Amygdala (tissue), 56 donors: ENCODE results near the gene COQ9.
"Not testable (repeated sequence)": the region's sequence is repeated elsewhere in the genome, so short reads cannot be mapped to it uniquely, and the experiment has no call there.

Experiments used
- DNase-seq, 56 donors: peaks; one replicate each; lab custom pipeline; 2025; lab: John Stamatoyannopoulos, UW

Gene COQ9, protein sequence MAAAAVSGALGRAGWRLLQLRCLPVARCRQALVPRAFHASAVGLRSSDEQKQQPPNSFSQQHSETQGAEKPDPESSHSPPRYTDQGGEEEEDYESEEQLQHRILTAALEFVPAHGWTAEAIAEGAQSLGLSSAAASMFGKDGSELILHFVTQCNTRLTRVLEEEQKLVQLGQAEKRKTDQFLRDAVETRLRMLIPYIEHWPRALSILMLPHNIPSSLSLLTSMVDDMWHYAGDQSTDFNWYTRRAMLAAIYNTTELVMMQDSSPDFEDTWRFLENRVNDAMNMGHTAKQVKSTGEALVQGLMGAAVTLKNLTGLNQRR

DNA sequence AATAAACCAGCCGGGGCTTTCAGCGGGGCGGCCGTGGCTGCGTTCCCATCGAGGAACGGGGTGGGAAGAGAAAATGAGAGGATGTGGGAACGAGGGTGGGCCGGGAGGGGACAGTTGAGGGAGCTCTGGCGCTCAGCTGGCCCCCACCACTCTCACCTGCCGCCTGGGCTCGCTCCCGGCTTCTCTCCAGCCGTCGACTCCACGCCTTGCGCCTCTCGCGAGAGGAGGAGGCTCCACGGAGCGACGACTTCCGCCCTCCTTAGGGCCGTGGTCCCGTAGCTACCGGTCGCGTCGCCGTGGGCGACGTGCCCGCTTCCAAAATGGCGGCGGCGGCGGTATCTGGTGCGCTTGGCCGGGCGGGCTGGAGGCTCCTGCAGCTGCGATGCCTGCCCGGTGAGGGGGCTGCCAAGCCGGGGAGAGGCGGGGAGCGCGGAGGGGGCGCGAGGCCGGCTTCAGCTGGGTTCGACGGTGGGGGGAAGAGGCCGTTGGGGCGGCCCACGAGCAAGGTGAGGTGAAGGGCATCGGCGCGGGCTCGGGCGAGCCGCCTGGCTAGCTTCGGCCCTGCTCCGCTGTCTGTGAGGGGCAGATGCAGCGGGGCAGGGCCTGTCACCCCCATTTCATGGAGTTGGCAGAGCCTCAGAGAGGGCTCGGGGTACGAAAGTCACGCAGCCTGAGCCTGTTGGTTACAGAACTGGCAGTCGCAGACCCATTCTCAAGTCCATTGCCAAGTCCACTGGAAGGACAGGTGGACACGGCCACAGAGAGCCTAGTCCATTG is at the start of gene COQ9, which contains the start of gene CIAPIN1:
COQ9 (plus strand) TSS at position 294 of the 777 bp plus-strand sequence; CDS start at position 321, 27 bp downstream.
CIAPIN1 (minus strand) TSS at position 200 of the 777 bp plus-strand sequence. CDS start 6,457 bp downstream, outside the sequence.
- peak in 55 of 56 donors; percentile 23 to 92 (median 76) for DNase-seq

DNA sequence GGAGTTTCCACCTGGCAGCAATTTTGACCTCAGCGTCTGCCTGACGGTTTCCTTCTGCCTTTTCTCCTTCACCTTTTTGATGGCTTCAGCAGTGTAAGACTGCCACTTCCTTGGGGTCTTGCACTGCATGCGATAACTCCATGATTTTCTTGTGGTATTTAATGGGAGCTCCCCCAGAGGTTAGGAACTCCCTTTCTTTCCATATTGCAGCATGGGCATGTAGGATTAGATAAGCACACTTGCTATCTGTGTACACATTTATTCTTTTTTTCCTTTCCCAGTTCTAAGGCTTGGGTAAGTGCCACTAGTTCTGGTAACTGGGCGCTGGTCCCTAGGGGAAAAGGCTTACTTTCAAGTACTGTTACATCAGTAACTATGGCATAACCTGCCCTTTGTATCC is 49.8 kb upstream of the COQ9 start:
- not testable (repeated sequence) for DNase-seq

DNA sequence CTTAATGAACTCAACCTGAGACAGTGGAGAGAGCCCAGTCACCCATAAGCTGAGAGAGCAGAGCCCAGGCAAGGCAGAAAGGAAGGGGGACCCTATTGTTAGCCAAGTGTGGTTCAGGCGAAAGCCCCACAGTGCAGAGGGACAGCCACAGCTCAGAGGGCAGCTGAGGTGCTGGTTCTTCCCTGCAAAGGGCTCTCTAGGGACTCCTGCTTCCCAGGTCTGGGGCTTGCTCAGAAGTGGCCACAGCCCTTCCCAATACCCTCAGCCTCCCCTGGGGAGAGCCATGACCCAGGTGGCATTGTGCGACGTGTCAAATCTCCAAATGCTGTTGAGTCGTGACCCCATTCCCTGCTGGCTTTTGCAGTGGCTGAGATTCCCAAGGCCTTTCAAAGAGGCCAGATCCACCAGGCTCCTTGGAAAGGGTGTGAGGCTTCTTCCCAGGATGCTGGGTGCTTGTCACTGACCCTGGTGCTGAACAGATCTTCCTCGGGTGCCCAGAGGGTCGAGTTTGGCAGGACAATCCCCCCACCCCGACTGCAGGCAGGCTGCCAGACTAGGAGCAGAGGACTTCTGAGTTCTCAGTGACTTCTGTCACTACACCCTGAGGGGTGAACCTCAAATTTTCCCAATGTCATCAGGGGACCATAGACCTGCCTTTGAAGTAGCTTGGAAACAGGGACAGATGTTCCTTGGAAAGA is 45.2 kb upstream of the COQ9 start:
- DNase-seq: no peak

DNA sequence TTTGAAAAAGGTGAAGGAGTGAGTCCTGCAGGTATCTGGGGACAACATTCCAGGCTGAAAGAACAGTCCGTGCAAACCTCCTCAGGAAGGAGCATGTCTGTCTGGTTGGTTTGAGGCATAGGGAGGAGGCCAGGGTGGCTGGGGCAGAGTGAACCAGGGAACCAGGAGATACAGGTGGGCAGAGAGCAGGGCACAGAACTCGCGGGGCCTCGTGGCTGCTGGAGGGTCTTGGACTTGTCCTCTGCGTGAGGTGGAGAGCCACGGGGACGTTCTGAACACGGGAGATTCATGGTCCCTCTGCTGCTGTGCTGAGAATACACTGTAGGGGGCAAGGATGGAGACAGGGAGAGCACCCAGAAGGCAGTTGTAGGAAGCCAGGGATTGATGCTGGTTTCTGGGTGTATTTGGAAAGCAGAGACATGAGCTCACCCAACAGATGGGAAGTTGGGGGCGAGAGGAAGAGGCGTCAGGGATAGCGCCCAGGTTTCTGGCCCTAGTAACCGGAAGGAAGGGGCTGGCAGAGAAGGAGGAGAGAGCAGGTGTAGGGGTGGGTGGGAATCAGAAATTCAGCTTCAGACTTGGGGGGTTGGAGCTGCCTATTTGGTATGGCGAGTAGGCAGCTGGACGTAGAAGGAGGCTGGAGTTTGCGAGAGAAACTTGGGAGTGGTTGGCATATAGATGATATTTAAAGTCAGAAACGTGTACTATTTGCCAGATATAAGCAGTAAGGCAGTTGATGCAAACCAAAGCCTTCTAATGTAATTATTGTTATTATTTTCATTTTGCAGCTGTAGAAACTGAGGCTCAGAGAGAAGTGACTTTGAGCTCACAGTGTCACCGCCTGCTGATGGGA is 43.1 kb upstream of the COQ9 start, which contains the start of gene CCL17:
CCL17 (plus strand) TSS at position 803 of the 853 bp plus-strand sequence. CDS start 9,166 bp downstream, outside the sequence.
- peak in 6 of 56 donors; percentile 16 to 65 (median 28) for DNase-seq

DNA sequence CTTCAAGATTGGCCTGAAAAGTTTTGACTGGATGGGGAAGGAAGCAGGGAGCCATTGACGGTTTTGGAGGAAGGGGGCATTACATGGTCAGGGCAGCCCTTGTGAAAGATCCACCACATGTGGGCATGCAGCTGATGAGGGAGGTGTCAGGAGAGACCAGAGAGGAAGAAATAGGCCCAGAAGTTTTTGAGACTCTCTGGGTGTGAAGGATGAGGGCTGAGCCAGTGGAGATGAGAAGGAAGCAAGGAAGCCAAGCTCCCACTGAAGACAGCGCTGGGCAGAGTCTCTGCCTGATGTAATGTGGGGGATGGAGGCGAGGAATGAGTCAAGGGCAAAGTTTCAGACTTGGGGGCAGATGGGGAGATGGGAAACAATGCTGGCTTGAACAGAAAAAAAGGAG is 42.2 kb upstream of the COQ9 start:
- no peak for DNase-seq

DNA sequence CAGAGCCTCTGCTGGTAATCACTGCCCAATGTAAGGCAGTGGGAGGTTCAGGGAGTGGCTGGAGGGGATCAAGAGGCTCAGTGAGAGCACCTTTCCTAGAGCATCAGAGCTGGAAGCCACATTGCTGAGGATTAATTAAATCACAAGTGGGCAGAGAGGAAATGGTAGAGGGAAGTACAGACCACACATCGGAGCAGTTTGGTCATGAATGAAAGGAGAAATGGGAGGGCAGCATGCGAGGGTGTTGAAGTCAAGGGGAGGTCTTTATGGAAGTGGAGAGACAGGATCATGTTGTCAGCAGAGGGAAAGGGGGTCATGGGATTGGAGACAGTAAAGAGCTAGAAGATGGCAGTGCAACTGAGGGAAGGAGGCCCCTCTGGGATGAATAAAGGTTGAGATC is 40.4 kb upstream of the COQ9 start:
- DNase-seq: peak in 1 of 56 donors; percentile 11

DNA sequence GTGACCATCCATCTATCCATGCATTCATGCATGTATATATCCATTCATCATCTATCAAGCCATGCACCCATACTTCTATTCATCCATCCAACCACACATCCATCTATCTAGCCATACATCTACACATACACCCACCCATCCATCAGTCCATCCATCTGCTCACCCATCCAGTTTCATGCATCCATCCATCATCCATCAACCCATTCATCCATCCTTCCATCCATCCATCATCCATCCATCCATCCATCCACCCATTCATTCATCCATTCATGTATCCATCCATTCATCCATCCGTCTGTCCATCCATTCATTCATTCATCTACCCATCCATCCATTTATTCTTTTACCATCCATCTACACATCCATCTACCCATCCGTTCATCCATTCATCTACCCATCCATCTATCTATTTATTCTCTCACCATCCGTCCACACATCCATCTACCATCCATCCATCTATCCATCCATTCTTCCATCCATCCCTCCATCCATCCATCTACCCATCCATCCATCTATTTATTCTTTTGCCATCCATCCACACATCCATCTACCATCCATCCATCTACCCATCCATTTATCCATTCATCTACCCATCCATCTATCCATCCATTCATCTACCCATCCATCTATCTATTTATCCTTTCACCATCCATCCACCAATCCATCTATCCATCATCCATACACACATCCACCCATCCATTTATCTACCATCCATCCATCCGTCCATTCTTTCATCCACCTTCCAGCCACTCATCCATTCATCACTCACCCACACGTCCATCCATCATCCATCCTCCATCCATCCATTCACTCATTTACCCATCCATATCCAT is 39.5 kb upstream of the COQ9 start:
- no peak for DNase-seq

DNA sequence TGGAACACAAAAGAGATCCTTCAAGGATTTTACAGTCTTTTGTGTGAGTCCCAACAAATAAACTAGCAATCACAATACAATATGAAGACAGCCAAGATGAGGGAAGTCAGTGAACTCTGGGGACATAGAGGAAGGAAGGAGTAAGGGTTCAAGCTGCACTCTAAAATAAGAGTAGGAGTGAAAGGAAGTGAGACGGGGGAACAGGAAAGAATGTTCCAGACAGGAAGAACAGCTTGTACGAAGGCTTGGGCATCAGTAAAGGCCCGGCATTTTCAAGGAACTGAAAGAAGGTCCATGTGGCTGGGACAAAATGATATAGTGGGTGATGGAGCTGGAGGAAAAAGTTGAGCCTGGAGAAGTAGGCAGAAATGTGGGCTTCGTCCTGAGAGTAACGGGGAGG is 38.2 kb upstream of the COQ9 start:
- peak in 1 of 56 donors; percentile 29 for DNase-seq

DNA sequence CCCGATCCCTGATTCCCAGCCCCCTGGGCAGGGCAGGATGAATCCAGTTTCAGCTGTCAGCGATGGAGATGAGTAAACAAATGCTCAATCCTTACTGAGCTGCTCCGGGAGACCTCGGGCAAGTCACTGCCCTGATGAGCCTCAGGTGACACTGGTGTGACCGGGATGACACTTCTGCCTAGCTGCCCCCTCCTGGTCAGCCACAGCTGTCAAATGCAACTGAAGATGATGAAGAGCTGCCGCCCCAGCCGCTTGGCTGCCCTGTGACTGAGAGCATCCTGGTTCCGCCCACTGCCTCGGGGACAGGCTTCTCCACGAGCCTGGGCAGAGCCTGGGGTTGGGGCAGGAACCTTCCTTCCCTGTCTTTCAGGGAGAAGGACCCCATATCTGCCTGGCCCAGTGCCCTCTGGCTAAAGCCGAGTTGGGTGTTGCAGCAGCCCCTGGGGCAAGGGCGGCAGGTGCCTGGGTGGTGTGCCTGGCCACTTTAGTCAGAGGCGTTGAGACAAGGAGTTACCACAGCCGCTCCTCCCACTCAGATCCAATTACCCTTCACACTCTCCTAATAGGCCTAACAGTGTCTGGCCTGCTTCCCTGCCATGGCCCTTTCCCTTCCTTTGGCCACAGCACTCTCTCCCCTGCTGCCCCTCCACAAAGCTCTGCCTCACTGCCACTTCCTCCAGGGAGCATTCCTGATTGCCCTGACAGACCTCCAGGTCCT is 37.2 kb upstream of the COQ9 start:
- no peak for DNase-seq

DNA sequence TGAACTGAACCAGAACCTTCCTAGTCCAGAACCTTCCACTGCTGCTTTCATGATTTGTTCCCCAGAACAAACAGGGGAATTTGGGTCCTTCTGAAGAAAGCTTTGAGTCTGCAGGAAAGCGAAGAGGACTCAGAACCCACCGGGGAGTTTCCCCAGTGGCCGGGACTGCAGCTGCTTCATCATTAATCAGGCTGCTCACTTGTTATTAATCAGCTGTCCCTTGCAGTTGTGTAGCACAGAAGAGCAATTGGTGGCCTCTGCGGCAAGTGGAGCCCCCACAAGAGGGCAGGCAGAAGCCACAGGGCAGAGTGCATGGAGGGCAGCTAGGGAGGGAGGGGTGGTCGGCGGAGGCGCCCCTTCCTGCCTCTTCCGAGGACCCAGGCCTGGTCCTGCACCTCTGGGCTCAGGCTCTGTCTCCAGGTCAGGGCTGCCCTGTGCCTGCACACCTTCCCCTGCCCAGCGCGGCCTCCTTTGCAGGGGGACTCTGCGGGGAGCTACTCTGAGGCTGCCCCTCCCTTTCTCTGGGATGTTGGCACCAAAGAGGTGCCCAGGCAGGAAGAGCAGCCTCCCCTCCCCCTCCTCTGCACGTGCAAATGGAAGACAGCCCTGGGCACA is 35.8 kb upstream of the COQ9 start:
- DNase-seq: no peak

DNA sequence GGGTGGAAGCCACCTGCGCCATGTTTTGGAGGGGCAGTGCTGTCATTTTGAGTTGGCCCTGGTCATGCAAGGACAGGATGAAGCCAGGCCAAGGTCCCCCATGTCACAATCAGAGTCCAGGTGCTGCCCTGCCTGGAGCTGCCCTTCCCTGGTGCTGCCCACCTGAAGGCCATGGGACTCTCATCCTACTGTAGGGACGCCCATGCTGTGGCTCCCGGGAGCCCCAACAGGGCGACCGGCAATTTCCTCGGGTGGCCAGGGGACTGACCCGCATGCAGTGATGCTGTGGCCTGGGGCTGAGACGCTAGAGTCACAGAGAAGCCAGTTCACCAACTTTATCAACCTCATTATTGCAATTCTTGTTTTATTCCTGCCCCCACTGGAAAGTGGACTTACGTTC is 34.7 kb upstream of the COQ9 start:
- no peak for DNase-seq

DNA sequence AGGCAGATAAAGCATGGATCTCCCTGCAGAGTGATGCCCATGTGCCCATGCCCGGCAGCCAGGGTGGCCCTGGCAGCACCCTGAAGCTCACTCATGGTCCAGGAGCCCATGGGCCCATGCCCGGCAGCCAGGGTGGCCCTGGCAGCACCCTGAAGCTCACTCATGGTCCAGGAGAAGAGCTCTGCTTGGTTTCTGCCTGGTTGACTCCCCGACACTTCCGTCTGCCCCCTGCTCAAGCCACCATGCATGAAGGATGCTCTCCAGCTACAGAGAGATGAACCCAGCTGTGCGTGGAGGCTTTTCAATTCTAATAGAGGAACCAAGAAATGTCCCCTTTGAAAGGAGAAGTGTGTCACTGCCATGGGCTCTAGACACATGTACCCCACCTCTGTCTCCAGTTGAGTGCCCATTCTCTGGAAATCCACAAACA is 34.0 kb upstream of the COQ9 start:
- DNase-seq: no peak

DNA sequence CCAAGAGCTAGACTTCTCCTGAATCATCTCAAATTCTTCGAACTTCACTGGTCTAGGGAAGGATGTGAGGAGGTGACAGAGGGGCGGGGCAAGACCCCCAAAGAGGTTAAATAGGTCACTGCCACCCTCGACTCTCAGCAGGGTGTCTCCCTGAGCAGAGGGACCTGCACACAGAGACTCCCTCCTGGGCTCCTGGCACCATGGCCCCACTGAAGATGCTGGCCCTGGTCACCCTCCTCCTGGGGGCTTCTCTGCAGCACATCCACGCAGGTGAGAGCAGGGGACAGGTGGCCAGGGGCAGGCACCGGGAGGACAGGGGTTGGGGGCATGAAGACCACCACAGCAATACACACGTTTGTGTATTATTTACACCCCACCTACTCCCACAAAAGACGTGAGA is 33.5 kb upstream of the COQ9 start:
- no peak for DNase-seq

DNA sequence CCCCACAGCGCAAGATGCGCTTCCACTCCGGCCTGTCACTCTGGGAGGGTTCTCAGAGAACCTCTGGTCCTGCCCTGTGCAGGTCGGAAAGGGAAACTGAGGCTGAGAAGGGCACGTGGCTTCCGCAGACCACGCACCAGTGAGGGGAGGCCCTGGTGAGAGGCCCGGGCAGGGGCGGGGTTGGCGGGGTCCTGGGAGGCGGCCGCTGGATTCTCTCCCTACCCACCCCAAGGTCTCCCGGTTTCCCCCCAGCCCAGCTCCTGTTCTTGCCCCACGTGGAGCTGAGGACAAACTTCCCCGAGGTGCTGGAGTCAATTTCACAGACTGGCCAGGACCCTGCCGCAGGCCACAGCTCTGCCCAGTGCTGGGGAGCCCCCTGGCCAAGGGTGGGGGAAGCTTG is 31.2 kb upstream of the COQ9 start:
- DNase-seq: no peak

DNA sequence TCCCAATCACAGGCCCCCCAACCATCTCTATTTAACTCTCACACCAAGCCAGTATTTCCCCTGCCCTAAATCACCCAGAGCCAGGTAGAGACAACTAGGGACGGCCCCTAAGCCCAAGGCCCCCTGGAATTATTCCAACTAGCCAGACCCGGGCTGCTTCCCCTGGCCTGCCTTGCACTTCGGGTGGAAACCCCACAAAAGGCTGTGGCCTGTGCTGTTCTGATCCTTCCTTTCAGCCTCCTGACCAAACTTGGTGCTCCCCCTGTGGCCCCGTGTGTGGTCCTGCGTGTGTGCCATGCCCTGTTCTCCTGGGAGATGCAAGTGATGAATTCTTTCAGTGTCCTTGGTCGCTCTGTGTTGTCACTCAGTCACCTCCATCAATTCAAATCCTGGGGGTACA is 27.8 kb upstream of the COQ9 start:
- DNase-seq: no peak

DNA sequence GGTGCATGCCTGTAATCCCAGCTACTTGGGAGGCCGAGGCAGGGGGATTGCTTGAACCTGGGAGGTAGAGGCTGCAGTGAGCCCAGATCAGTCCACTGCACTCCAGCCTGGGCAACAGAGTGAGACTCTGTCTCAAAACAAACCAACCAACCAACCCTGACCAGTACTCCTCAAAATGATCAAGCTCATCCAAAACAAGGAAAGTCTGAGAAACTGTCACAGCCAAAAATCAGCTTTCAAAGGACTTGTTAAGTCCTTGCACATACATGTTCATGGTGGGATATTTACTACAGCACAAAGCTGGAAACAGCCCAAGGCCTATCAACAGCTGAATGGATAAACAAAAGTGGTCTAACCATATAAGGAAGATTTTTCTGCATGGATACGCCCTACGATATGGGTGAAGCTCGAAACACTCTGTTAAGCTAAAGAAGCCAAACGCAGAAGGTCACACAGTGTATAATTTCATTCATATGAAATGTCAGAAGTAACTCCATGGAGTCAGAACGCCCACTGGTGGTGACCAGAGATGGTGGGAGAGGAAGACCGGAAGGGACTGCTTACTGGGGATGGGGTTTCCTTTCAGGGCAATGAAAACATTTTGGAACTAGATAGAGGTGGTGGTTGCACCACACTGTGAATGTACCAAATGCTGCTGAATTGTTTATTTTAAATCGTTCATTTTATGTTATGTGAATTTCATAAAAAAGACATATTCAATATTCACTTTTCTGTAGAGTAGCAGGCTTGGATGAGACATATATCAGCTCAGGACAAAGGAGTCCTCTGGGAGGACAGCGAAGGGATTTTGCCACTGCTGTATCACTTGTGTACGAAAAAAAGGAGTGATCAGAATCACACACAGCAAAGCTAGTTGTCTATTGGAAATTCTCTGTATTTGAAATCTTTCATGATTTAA is 25.0 kb upstream of the COQ9 start:
- peak in 5 of 56 donors; percentile 5 to 59 (median 13) for DNase-seq

DNA sequence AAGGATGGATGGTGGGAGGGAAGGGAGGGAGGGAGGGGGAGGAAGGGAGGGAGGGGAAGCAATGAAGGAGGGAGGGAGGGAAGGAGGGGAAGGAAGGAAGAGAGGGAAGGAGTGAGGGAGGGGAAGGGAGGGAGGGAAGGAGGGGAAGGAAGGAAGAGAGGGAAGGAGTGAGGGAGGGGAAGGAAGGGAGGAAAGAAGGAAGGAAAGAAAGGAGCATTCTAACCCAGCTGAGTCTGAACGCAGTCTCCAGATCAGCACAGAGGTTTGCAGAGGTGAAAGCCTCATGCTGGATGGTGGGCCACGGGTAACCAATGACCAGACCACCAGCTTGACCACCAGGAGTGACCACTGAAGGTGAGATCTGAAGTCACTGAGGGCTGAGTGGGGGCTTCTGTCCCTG is 24.1 kb upstream of the COQ9 start:
- DNase-seq: no peak
